HTERT RPE-1 (cell line): ENCODE results near the gene TBX6.

Source experiments
- in situ Hi-C: fragments of 300-500 bp; cut with MboI; formaldehyde crosslinking; loops from 4 replicates; pipeline ENCODE4 v1.14.3; 2020; ENCODE audit warnings: low sequenced_read_pairs

The TBX6 gene

DNA sequence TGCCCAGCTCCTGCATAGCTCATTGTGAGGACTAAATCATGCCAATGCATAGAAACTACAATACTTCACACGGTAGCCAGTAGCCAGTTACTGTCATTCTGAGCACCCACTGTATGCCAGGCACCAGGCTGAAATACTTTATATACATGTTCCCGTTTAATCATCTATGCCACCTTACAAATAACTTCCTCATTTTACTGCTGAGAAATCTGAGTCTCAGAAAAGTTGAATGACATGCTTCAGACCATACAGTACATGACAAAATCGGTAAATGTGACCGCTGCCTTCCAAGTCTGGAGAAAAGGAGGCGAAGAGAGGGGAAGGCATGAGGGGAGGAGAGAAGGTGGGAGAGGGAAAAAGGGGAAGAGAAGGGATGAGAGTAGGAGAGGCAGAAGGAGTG, 51.5 kb downstream of the TBX6 start:
- in situ Hi-C loops = no loop called here
